ENCODE results near the gene ZMIZ1. TPM values are rescaled to one million over a fixed set of nuclear protein-coding genes. Genes with fewer than 3 reads are reported as not detected.
A peak's percentile ranks its signal among the peaks of the same experiment; 100 is the strongest.

Gene ZMIZ1
- total RNA-seq, 5 donors from 2014 or later (not counting 1 experiment from before 2014, with no cell fraction given), result 16.8 to 27.1 (median 21.2) TPM

- H3K36me3 Mint-ChIP-seq, result peaks cover 45% of the 10 kb centered on the region
- CTCF ChIA-PET, result no interaction called here
- peak in 2 of 4 experiments; percentile 22 to 31 for ATAC-seq (replicated peaks in 1 of 4)
- H3K9me3 Mint-ChIP-seq, result no peaks in the 10 kb centered on the region
- no peak overlapping the region for H3K4me3 Mint-ChIP-seq
- 92% methylated on average over 24 of the region's 27 CpGs for WGBS (ENCODE audit: insufficient coverage)
- Histone ChIP-seq H3K4me1 (ENCODE audit: control insufficient read depth in 1 of 2, extremely low read depth in 1 of 2, insufficient read depth in 2 of 2, low read length in 2 of 2) (peaks cover 0 to under 1% of the 10 kb centered on the region in 2 experiments), H3K27ac (ENCODE audit: low read length) (no peak overlapping the region), H3K9me3 (no peaks in the 10 kb centered on the region), H3K4me3 (ENCODE audit: control insufficient read depth in 1 of 2, extremely low read depth in 1 of 2, low read length in 1 of 2) (no peak overlapping the region), H3K27me3 (replicated peaks in 1 of 2; ENCODE audit: control insufficient read depth in 2 of 2, extremely low read depth in 1 of 2, insufficient read depth in 2 of 2, low read length in 1 of 2) (no peaks in the 10 kb centered on the region), H3K36me3 (ENCODE audit: control insufficient read depth in 2 of 2, extremely low read depth in 1 of 2, insufficient read depth in 1 of 2, low read length in 1 of 2) (peaks cover 26 to 67% of the 10 kb centered on the region in 2 donors)
- no peaks in the 10 kb centered on the region for H3K27me3 Mint-ChIP-seq
- peak overlapping the region in 1 of 2 donors; percentile 15 for H3K27ac Mint-ChIP-seq
- peaks cover 0 to 7% (median 0%) of the 10 kb centered on the region in 3 donors for H3K4me1 Mint-ChIP-seq
- DNase-seq, result peak in 1 of 35 experiments; percentile 18
- POLR2A ChIA-PET, result no interaction called here
Observed at GRCh38 chr10:79298403-79299244, 229.9 kb downstream of the ZMIZ1 start.

GRCh38 chr10:79299397-79300241 lies 230.9 kb downstream of the ZMIZ1 start:
- no peaks in the 10 kb centered on the region for H3K27me3 ChIP-seq (replicated peaks in 1 of 2; ENCODE audit: control insufficient read depth in 2 of 2, extremely low read depth in 1 of 2, insufficient read depth in 2 of 2, low read length in 1 of 2)
- DNase-seq, result no peak
- ChIA-PET CTCF (no interaction called here), POLR2A (no interaction called here)
- H3K27ac ChIP-seq (ENCODE audit: low read length), result no peak overlapping the region
- no peaks in the 10 kb centered on the region for H3K27me3 Mint-ChIP-seq
- H3K9me3 ChIP-seq, result no peaks in the 10 kb centered on the region
- no peak overlapping the region for H3K4me3 ChIP-seq (ENCODE audit: control insufficient read depth in 1 of 2, extremely low read depth in 1 of 2, low read length in 1 of 2)
- ATAC-seq (replicated peaks in 1 of 4), result no peak
- no peaks in the 10 kb centered on the region for H3K9me3 Mint-ChIP-seq
- WGBS (ENCODE audit: insufficient coverage), result 91% methylated on average over 13 of the region's 13 CpGs
- peaks cover 45% of the 10 kb centered on the region for H3K36me3 Mint-ChIP-seq
- no peaks in the 10 kb centered on the region for H3K4me1 ChIP-seq (ENCODE audit: control insufficient read depth in 1 of 2, extremely low read depth in 1 of 2, insufficient read depth in 2 of 2, low read length in 2 of 2)
- H3K4me3 Mint-ChIP-seq, result no peak overlapping the region
- peaks cover 36 to 70% of the 10 kb centered on the region in 2 donors for H3K36me3 ChIP-seq (ENCODE audit: control insufficient read depth in 2 of 2, extremely low read depth in 1 of 2, insufficient read depth in 1 of 2, low read length in 1 of 2)
- peaks cover 0 to 3% (median 0%) of the 10 kb centered on the region in 3 donors for H3K4me1 Mint-ChIP-seq
- no peak overlapping the region for H3K27ac Mint-ChIP-seq

- ChIA-PET CTCF (no interaction called here), POLR2A (no interaction called here)
- H3K4me1 Mint-ChIP-seq, result no peaks in the 10 kb centered on the region
- no peak overlapping the region for H3K27ac Mint-ChIP-seq
- no peaks in the 10 kb centered on the region for H3K9me3 Mint-ChIP-seq
- H3K4me3 ChIP-seq (ENCODE audit: control insufficient read depth in 1 of 2, extremely low read depth in 1 of 2, low read length in 1 of 2), result no peak overlapping the region
- peaks cover 32 to 81% of the 10 kb centered on the region in 2 donors for H3K36me3 ChIP-seq (ENCODE audit: control insufficient read depth in 2 of 2, extremely low read depth in 1 of 2, insufficient read depth in 1 of 2, low read length in 1 of 2)
- ATAC-seq (replicated peaks in 1 of 4) (no peak), DNase-seq (no peak)
- no peak overlapping the region for H3K4me3 Mint-ChIP-seq
- WGBS (ENCODE audit: insufficient coverage), result 95% methylated on average over 24 of the region's 24 CpGs
- no peaks in the 10 kb centered on the region for H3K4me1 ChIP-seq (ENCODE audit: control insufficient read depth in 1 of 2, extremely low read depth in 1 of 2, insufficient read depth in 2 of 2, low read length in 2 of 2)
- H3K36me3 Mint-ChIP-seq, result peaks cover 42% of the 10 kb centered on the region
- no peaks in the 10 kb centered on the region for H3K27me3 ChIP-seq (replicated peaks in 1 of 2; ENCODE audit: control insufficient read depth in 2 of 2, extremely low read depth in 1 of 2, insufficient read depth in 2 of 2, low read length in 1 of 2)
- no peak overlapping the region for H3K27ac ChIP-seq (ENCODE audit: low read length)
- no peaks in the 10 kb centered on the region for H3K27me3 Mint-ChIP-seq
- H3K9me3 ChIP-seq, result no peaks in the 10 kb centered on the region
Observed at GRCh38 chr10:79300711-79301110, 231.9 kb downstream of the ZMIZ1 start.

GRCh38 chr10:79301754-79302530 lies 233.2 kb downstream of the ZMIZ1 start:
- Mint-ChIP-seq H3K27ac (peak overlapping the region in 1 of 2 donors; percentile 44), H3K9me3 (no peaks in the 10 kb centered on the region), H3K36me3 (peaks cover 37% of the 10 kb centered on the region), H3K4me3 (no peak overlapping the region), H3K27me3 (no peaks in the 10 kb centered on the region), H3K4me1 (no peaks in the 10 kb centered on the region)
- no peak overlapping the region for H3K27ac ChIP-seq (ENCODE audit: low read length)
- ATAC-seq (replicated peaks in 1 of 4) (no peak), DNase-seq (no peak)
- H3K4me3 ChIP-seq (ENCODE audit: control insufficient read depth in 1 of 2, extremely low read depth in 1 of 2, low read length in 1 of 2), result no peak overlapping the region
- ChIA-PET POLR2A (interaction anchor here in 1 of 2 donors (0.7 kb wide), 1 partner anchor 170 kb away, joined by 6 read pairs; no protein-coding TSS in a partner anchor), CTCF (interaction anchor here (0.6 to 0.7 kb wide), 4 partner anchors 14 to 156 kb away, joined by 3 to 4 read pairs (median 4); no protein-coding TSS in a partner anchor)
- 94% methylated on average over 18 of the region's 19 CpGs for WGBS (ENCODE audit: insufficient coverage)
- H3K9me3 ChIP-seq, result no peaks in the 10 kb centered on the region
- H3K4me1 ChIP-seq (ENCODE audit: control insufficient read depth in 1 of 2, extremely low read depth in 1 of 2, insufficient read depth in 2 of 2, low read length in 2 of 2), result no peaks in the 10 kb centered on the region
- H3K27me3 ChIP-seq (replicated peaks in 1 of 2; ENCODE audit: control insufficient read depth in 2 of 2, extremely low read depth in 1 of 2, insufficient read depth in 2 of 2, low read length in 1 of 2), result no peaks in the 10 kb centered on the region
- peaks cover 35 to 89% of the 10 kb centered on the region in 2 donors for H3K36me3 ChIP-seq (ENCODE audit: control insufficient read depth in 2 of 2, extremely low read depth in 1 of 2, insufficient read depth in 1 of 2, low read length in 1 of 2)

GRCh38 chr10:79303631-79304478 lies 235.1 kb downstream of the ZMIZ1 start:
- Mint-ChIP-seq H3K9me3 (no peaks in the 10 kb centered on the region), H3K27me3 (no peaks in the 10 kb centered on the region), H3K4me1 (no peaks in the 10 kb centered on the region), H3K4me3 (no peak overlapping the region), H3K27ac (no peak overlapping the region), H3K36me3 (peaks cover 52% of the 10 kb centered on the region)
- Histone ChIP-seq H3K27me3 (replicated peaks in 1 of 2; ENCODE audit: control insufficient read depth in 2 of 2, extremely low read depth in 1 of 2, insufficient read depth in 2 of 2, low read length in 1 of 2) (no peaks in the 10 kb centered on the region), H3K4me3 (ENCODE audit: control insufficient read depth in 1 of 2, extremely low read depth in 1 of 2, low read length in 1 of 2) (no peak overlapping the region), H3K9me3 (no peaks in the 10 kb centered on the region), H3K36me3 (ENCODE audit: control insufficient read depth in 2 of 2, extremely low read depth in 1 of 2, insufficient read depth in 1 of 2, low read length in 1 of 2) (peaks cover 21 to 84% of the 10 kb centered on the region in 2 donors), H3K4me1 (ENCODE audit: control insufficient read depth in 1 of 2, extremely low read depth in 1 of 2, insufficient read depth in 2 of 2, low read length in 2 of 2) (no peaks in the 10 kb centered on the region), H3K27ac (ENCODE audit: low read length) (no peak overlapping the region)
- DNase-seq, result no peak
- CTCF ChIA-PET, result interaction anchor here in 1 of 2 donors (0.6 kb wide), 1 partner anchor 755 kb away, joined by 4 read pairs; no protein-coding TSS in a partner anchor
- WGBS (ENCODE audit: insufficient coverage), result 96% methylated on average over 14 of the region's 25 CpGs
- no peak for ATAC-seq (replicated peaks in 1 of 4)
- POLR2A ChIA-PET, result no interaction called here

All from T-cell (primary cell).